Caki2 (cell line): ENCODE data around the gene SLC8B1. TPM values are rescaled to one million over a fixed set of nuclear protein-coding genes. Genes with fewer than 3 reads are reported as not detected.

Experiments
- DNase-seq: peaks from one replicate; pipeline ENCODE4 v3.0.0-alpha.2; 2015; ENCODE audit warnings: low read depth
- in situ Hi-C: cut with HindIII; loops from 2 replicates; pipeline ENCODE4 v1.10.0; 2016; ENCODE audit warnings: low sequenced_read_pairs, low pct_unique_long_range_greater_than_20kb, mixed read lengths
- total RNA-seq: library from RNA; depleted of rRNA; stranded (reverse); fragments of >200 nt; shearing (Covaris generic); gene quantifications from 2 replicates; pipeline ENCODE4 v1.2.3, GENCODE V29; 2014; ENCODE audit warnings: low replicate concordance

SLC8B1 gene
- total RNA-seq, 1 experiment from 2014 or later: 18.5 TPM

- in situ Hi-C loops: no loop called here
- no peak for DNase-seq
Observed at GRCh38 chr12:113302466-113302865, 32.4 kb downstream of the SLC8B1 start.

DNA sequence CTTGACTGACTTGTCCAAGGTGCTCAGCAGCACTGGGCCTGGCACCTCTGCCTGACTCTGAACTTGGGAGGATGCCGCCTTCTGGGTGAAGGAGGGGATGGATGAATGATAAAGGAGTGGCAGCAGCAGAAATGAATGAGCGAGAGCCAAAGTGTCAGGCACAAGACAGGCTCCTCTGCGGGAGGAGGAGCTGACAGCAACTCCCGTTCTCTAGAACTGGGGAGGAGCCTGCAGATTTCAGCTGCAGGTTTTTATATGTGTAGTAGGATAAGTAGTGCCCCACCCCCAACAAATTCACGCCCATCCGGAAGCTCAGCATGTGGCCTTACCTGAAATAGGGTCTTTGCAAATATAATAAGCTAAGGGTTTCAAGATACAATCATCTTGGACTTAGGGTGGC, 33.1 kb downstream of the SLC8B1 start:
- in situ Hi-C loops: no loop called here
- DNase-seq: no peak

- DNase-seq: peak; percentile 81
- in situ Hi-C loops: no loop called here
Observed at GRCh38 chr12:113299619-113300237, 35.2 kb downstream of the SLC8B1 start.

DNA sequence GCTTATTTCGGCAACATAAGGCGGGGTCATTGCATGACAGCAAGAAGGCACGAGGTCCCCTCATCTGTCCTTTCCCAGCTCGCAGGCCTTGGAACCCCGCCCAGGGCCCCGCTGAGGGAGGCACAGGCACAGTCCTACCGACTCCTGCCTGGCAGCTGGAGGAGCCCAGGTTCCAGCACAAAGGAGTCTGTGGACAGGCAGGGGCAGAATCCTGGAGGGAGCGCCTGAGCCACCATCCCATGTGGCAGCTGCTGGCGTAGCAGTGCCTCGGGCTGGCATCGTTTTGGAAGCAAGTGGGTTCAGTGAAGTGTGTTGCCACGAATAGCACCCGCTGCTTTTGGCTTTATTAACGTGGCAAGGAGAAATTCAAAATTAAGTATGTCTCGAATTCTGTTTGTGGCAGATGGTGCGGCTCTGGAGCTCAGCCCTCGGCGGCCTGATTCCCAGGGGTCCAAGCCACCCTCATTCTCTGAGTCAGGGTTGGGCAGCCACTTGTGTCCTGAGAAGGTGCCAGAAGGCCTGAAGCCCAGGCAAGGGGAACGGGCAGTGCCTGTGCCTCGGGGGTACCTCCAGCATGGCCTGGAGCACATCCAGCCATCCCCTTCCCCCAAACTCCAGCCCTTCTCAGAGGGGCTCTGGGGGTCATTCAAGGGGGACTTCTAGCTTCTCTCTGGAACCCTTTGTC, 35.9 kb downstream of the SLC8B1 start:
- in situ Hi-C loops: no loop called here
- no peak for DNase-seq

GRCh38 chr12:113298472-113298817, 36.5 kb downstream of the SLC8B1 start:
- in situ Hi-C loops: no loop called here
- DNase-seq: no peak

DNA sequence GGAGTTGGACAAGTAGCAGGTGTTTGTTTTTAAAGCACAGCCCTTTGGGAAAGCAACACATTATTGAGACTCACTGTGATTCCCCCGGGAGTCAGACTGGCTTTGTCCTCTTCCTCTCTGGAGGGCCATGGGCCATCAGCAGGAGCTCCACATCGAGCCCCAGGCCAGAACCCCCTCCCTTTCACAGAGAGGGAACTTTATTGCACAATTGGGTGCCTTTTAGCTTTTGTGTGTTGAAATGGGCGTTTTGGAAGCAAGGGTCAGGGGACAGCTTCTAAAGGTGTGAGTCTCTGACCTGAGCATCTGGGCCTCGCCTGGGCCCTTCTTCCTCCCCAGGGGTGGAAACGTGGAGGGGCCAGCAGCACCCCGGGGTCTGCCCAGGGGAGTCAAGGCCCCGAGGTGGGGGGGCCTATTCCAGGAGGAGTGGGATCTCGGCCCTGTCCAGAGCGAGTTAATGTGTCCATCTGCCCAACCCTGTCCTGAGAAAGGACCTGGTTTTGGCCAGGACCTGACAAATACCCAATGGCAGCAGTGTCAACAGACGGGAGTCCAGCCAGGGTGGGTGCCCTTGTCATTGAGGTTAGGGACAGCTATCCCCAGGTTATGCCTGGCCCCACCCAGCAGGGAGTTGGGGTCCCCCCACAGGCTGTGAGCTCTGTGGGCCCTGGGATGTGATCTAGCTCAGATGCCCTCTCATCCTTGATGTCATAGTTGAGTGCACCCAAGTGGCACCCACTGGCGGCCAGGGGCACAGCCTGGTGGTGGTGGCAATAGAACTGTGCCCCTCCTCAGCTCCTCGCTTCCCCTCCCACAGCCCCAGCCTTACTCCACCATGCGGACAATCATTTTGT, 37.1 kb downstream of the SLC8B1 start:
- in situ Hi-C loops: no loop called here
- no peak for DNase-seq

- in situ Hi-C loops: no loop called here
- no peak for DNase-seq
Observed at GRCh38 chr12:113297214-113297587, 37.7 kb downstream of the SLC8B1 start.

- no peak for DNase-seq
- in situ Hi-C loops: no loop called here
Observed at GRCh38 chr12:113296557-113297213, 38.2 kb downstream of the SLC8B1 start.

DNA sequence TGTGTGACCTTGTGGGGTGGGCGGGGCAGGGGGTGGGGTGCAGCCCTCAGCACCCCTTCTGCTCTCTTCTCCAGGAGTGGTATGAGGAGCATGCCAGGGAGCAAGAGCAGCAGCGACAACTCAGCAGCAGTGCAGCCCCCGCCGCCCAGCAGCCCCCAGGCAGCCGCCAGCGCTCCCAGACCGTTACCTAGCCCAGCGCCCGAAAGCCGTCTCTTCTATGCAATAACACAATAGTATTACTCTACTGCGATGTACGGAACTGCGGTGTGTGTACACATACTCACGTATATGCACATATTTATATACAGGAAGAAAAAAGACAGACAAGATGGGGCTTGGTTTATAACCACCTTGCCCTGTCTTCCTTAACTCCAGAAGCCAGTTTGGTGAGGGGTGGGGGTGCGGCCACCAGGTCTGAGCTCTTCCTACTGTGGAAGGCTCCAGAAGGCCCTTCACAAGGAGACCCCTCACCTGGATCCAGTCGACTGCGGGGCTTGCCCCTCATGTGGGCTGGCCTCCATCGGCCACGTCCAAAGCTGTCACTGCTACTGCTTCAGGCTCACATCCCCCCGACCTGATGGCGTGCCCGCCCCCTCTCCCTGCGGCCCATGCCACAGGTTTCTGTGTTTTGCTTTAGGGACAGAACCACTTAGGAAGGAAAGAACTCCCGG, 38.9 kb downstream of the SLC8B1 start:
- in situ Hi-C loops: no loop called here
- no peak for DNase-seq

DNA sequence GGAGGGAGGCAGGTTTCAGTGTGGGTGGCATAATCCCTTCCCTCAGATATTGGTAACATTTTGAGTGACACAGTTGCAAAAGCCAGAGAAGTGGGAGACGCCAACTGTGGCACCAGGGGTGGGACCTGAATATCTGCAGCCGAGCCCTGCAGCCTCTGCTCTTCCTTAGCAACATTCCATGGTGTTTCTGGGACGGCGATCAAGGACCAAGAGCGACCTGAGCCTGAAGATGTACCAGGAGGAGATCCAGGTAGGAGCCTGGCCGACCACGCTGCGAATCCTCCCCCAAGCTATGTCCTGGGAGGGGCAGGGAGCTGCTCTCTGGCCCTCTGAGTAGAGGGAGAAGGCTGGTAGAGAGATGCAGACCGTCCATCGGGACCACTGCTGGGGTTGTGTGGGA, 41.8 kb downstream of the SLC8B1 start:
- in situ Hi-C loops: no loop called here
- no peak for DNase-seq

GRCh38 chr12:113292547-113292946, 42.4 kb downstream of the SLC8B1 start:
- no peak for DNase-seq

DNA sequence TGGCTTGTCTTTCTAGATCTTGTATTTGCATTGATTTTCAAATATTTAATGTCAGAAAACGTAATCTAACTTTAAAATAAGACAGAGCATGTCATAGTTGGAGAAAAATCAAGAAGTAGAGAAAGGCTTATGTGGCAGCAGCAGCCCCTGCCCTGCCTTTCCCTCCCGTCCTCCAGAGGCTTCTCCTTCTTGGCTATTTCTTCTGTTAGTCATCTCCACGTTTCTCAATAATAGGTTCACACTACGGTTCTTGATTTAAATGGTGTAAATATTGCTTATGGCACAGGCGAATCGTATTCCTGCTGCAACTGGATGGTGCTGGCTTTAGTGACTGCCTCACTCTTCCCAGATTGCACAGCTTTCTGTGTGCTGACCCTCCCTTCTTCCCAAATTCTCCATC, 42.8 kb downstream of the SLC8B1 start:
- in situ Hi-C loops: no loop called here
- DNase-seq: no peak

More at GRCh38 chr12:113292547-113292946, 42.4 kb downstream of the SLC8B1 start:
- in situ Hi-C loops: no loop called here

DNA sequence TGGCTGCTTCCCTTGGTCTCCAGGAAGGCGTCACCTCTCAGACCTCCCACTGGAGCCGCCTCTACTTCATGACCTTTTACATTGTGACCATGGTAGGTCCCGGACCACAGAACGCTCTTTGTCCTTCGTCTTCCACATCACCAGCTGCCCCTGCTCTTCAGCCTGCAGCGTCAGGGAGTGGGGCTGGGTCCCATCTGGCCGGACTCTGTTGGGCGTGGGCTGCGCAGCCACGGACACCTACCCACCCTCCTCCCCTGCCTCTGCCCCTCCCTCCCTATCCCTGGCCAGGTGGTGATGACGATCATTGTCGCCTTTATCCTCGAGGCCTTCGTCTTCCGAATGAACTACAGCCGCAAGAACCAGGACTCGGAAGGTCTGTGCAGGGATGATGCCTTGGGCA, 43.3 kb downstream of the SLC8B1 start:
- DNase-seq: no peak
- in situ Hi-C loops: no loop called here

DNA sequence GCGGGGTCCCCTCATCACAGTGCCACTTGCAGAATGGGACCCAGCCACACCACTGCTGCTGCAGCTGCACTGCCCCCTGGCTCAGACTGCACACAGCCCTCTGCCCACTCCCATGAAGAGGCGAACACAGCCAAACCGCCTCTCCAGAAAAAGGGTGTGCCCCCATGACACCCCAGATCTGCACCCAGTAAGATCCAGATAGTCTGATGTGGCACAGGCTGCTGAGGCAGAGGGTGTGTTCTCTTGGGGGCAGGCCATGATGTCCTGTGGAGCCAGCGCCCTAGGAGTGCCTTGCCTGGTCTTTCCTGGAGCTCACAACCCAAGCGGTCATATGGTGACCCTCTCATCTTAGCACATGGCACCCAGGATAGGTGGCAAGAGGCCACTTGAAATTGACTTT, 44.4 kb downstream of the SLC8B1 start:
- no peak for DNase-seq
- in situ Hi-C loops: no loop called here

GRCh38 chr12:113289361-113289760, 45.5 kb downstream of the SLC8B1 start:
- DNase-seq: no peak
- in situ Hi-C loops: no loop called here

GRCh38 chr12:113287899-113288282, 47.0 kb downstream of the SLC8B1 start:
- DNase-seq: no peak
- in situ Hi-C loops: no loop called here

GRCh38 chr12:113287146-113287898, 47.6 kb downstream of the SLC8B1 start:
- in situ Hi-C loops: no loop called here

DNA sequence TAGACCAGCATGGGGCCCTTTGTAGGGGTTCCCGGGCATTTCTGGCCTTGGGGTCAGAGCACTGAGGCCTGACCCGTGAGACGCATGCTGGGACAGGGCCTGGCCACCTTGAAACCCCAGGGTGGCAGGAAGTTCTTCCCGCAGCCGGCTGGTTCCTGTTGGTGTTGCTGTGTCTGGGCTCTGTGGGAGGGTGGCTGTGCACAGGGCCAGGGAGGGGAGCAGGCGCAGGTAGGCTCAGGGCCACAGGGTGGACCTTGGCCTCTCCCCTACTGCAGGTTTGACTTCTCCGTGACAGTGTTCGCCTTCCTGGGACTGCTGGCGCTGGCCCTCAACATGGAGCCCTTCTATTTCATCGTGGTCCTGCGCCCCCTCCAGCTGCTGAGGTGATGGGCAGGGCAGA, 48.2 kb downstream of the SLC8B1 start:
- no peak for DNase-seq
- in situ Hi-C loops: no loop called here

More at GRCh38 chr12:113287146-113287898, 47.6 kb downstream of the SLC8B1 start:
- DNase-seq: no peak
